ENCODE measurements around the gene BSN. TPM values are rescaled to one million over a fixed set of nuclear protein-coding genes. Genes with fewer than 3 reads are reported as not detected.

BSN gene
- total RNA-seq, 4 donors from 2014 or later = 0.44 to 1.8 (median 0.92) TPM

DNA sequence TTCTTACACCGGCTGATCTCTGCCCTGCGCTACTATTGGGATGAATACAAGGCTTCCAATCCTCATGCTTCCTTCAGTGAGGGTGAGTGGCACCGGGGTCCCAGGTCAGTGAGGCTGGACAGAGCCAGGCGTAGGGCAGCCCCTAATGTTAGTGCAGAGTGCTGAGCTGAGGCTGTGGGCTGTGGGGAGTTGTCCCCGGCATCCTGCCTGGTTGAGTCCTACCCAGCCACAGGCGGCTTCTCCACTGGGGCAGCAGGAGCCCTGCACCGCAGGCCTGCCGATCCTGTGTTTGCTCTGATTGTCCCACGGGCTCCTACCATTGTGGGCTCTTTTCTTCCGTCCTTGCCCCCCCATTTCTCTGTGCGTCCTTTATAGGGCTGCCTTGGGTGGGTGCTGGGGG is 148.4 kb downstream of the BSN start:
- Histone ChIP-seq H3K27ac (no peak overlapping the region), H3K4me3 (no peak overlapping the region), H3K36me3 (peaks cover 0 to 100% (median 15%) of the 10 kb centered on the region in 3 donors), H3K9me3 (no peaks in the 10 kb centered on the region), H3K27me3 (no peaks in the 10 kb centered on the region), H3K4me1 (peaks cover 0 to 5% (median 0%) of the 10 kb centered on the region in 4 donors)
- TF ChIP-seq EP300 (IDR thresholded peaks at IDR 0.05) (no peak), POLR2A (IDR thresholded peaks at IDR 0.05) (no peak)
- TF ChIP-seq, protein P1, sequence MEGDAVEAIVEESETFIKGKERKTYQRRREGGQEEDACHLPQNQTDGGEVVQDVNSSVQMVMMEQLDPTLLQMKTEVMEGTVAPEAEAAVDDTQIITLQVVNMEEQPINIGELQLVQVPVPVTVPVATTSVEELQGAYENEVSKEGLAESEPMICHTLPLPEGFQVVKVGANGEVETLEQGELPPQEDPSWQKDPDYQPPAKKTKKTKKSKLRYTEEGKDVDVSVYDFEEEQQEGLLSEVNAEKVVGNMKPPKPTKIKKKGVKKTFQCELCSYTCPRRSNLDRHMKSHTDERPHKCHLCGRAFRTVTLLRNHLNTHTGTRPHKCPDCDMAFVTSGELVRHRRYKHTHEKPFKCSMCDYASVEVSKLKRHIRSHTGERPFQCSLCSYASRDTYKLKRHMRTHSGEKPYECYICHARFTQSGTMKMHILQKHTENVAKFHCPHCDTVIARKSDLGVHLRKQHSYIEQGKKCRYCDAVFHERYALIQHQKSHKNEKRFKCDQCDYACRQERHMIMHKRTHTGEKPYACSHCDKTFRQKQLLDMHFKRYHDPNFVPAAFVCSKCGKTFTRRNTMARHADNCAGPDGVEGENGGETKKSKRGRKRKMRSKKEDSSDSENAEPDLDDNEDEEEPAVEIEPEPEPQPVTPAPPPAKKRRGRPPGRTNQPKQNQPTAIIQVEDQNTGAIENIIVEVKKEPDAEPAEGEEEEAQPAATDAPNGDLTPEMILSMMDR (IDR thresholded peaks at IDR 0.05) = no peak
- no peak for DNase-seq (ENCODE audit: low spot score in 2 of 2)
- WGBS, 2 donors = 87 to 92% methylated on average over 5 to 11 of the region's 11 CpGs

GRCh38 chr3:49703443-49703927 is 149.2 kb downstream of the BSN start:
- H3K4me1 ChIP-seq = peaks cover 0 to 5% (median 0%) of the 10 kb centered on the region in 4 donors
- H3K4me3 ChIP-seq = no peak overlapping the region
- TF ChIP-seq, protein P1 (IDR thresholded peaks at IDR 0.05) = peak; percentile 65 to 83 (median 71)
- TF ChIP-seq POLR2A (IDR thresholded peaks at IDR 0.05) = no peak
- no peaks in the 10 kb centered on the region for H3K27me3 ChIP-seq
- peaks cover 0 to 98% (median 15%) of the 10 kb centered on the region in 3 donors for H3K36me3 ChIP-seq
- 53 to 63% methylated on average over 11 to 12 of the region's 14 CpGs for WGBS, 2 donors
- H3K9me3 ChIP-seq = no peaks in the 10 kb centered on the region
- H3K27ac ChIP-seq = no peak overlapping the region
- peak in 1 of 2 donors; percentile 38 for DNase-seq (ENCODE audit: low spot score in 2 of 2)

DNA sequence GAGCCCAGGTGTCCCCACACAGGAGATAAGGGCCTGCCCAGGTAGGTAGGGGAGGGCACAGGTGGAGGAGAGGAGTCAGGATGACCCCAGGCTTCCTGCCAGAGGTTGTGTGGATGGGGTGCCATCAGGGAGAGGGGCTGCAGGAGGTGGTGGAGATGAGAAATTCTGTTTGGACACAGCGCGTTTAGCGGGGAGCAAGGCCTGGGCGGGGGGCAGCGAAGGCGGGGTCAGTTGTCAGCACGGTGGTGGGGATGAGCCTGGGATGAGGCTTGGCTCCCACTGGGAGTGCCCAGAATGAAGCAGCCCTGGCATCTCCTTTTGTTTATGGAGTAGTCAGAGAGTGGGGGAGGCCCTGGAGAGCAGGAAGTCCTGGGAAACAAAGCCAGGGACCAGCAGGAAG is 149.7 kb downstream of the BSN start:
- H3K36me3 ChIP-seq = peaks cover 0 to 98% (median 15%) of the 10 kb centered on the region in 3 donors
- WGBS, 2 donors = 87 to 89% methylated on average over 7 of the region's 7 CpGs
- DNase-seq (ENCODE audit: low spot score in 2 of 2) = no peak
- no peak overlapping the region for H3K4me3 ChIP-seq
- H3K27ac ChIP-seq = no peak overlapping the region
- H3K9me3 ChIP-seq = no peaks in the 10 kb centered on the region
- TF ChIP-seq EP300 (IDR thresholded peaks at IDR 0.05) = no peak
- TF ChIP-seq, protein P1 (IDR thresholded peaks at IDR 0.05) = no peak
- TF ChIP-seq POLR2A (IDR thresholded peaks at IDR 0.05) = no peak
- H3K4me1 ChIP-seq = peaks cover 0 to 5% (median 0%) of the 10 kb centered on the region in 4 donors
- H3K27me3 ChIP-seq = no peaks in the 10 kb centered on the region

DNA sequence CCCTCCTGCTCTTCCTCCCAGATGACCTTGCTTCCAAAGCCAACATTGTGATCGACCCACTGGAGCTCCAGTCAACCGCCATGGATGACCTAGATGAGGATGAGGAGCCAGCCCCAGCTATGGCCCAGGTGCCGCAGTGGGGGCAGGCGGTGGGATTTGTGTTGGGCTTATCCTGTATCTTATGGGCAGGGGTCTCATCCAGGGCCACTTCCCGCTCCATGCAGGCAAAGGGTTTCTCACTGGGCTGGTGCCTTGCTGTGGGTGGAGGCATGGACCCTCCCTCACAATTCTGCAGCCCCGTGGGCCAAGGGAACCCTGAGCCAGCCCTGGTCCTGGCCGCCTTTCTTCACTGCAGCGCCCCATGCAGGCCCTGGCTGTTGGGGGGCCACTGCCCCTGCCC is 150.4 kb downstream of the BSN start:
- Histone ChIP-seq H3K4me3 (no peak overlapping the region), H3K27ac (no peak overlapping the region), H3K27me3 (no peaks in the 10 kb centered on the region), H3K9me3 (no peaks in the 10 kb centered on the region), H3K36me3 (peaks cover 0 to 95% (median 15%) of the 10 kb centered on the region in 3 donors), H3K4me1 (peaks cover 0 to 5% (median 0%) of the 10 kb centered on the region in 4 donors)
- DNase-seq (ENCODE audit: low spot score in 2 of 2) = no peak
- 87 to 93% methylated on average over 5 to 7 of the region's 8 CpGs for WGBS, 2 donors
- no peak for TF ChIP-seq EP300 (IDR thresholded peaks at IDR 0.05)
- TF ChIP-seq, protein P1 (IDR thresholded peaks at IDR 0.05) = no peak
- TF ChIP-seq POLR2A (IDR thresholded peaks at IDR 0.05) = no peak

GRCh38 chr3:49705390-49705960 is 151.2 kb downstream of the BSN start:
- H3K27me3 ChIP-seq = no peaks in the 10 kb centered on the region
- TF ChIP-seq, protein P1 (IDR thresholded peaks at IDR 0.05) = no peak
- TF ChIP-seq POLR2A (IDR thresholded peaks at IDR 0.05) (no peak), EP300 (IDR thresholded peaks at IDR 0.05) (no peak)
- peaks cover 0 to 92% (median 14%) of the 10 kb centered on the region in 3 donors for H3K36me3 ChIP-seq
- H3K4me3 ChIP-seq = no peak overlapping the region
- H3K9me3 ChIP-seq = no peaks in the 10 kb centered on the region
- WGBS, 2 donors = 84 to 96% methylated on average over 5 to 11 of the region's 17 CpGs
- DNase-seq (ENCODE audit: low spot score in 2 of 2) = no peak
- H3K4me1 ChIP-seq = peaks cover 0 to 5% (median 0%) of the 10 kb centered on the region in 4 donors
- H3K27ac ChIP-seq = no peak overlapping the region
